Loucy (cell line): ENCODE results near the gene FKBP5.

Experiments
- H2AFZ ChIP-seq: fragments of 200-600 bp; sonication (generic); 2 replicates; pipeline ENCODE4 v1.6.0; 2016; ENCODE audit warnings: antibody characterized with exemption, mild to moderate bottlenecking, low read length, moderate library complexity
- H3F3A ChIP-seq: fragments of 200-600 bp; 2 replicates; pipeline ENCODE4 v1.6.0; 2016; ENCODE audit warnings: antibody characterized with exemption, low read depth, mild to moderate bottlenecking
- H3K27me3 ChIP-seq: fragments of 200-600 bp; sonication (generic); 2 replicates; pipeline ENCODE4 v1.6.1; 2014; ENCODE audit warnings: low read length, mild to moderate bottlenecking; ENCODE audit not compliant: insufficient read depth, poor library complexity, severe bottlenecking
- H3K36me3 ChIP-seq: fragments of 200-600 bp; sonication (generic); 2 replicates; pipeline ENCODE4 v1.6.1; 2016; ENCODE audit warnings: low read length; ENCODE audit not compliant: insufficient read depth
- H3K4me1 ChIP-seq: fragments of 200-600 bp; sonication (generic); 2 replicates; pipeline ENCODE4 v1.5.1; 2014; ENCODE audit warnings: low read length, mild to moderate bottlenecking; ENCODE audit not compliant: insufficient read depth, poor library complexity, severe bottlenecking
- H3K4me2 ChIP-seq: fragments of 200-600 bp; sonication (generic); 2 replicates; pipeline ENCODE4 v1.6.0; 2014; ENCODE audit warnings: antibody characterized with exemption, low read length, low read depth, mild to moderate bottlenecking; ENCODE audit not compliant: poor library complexity, severe bottlenecking
- H3K4me3 ChIP-seq: fragments of 200-600 bp; sonication (generic); 2 replicates; pipeline ENCODE4 v1.5.1; 2014; ENCODE audit warnings: low read length, mild to moderate bottlenecking, mixed read lengths; ENCODE audit not compliant: poor library complexity, severe bottlenecking
- H3K79me2 ChIP-seq: fragments of 200-600 bp; sonication (generic); 2 replicates; pipeline ENCODE4 v1.6.1; 2014; ENCODE audit warnings: low read length; ENCODE audit not compliant: insufficient read depth
- H3K9ac ChIP-seq: fragments of 200-600 bp; sonication (generic); 2 replicates; pipeline ENCODE4 v1.6.0; 2014; ENCODE audit warnings: mild to moderate bottlenecking, low read depth, low read length, moderate library complexity; ENCODE audit not compliant: poor library complexity, severe bottlenecking
- H3K9me2 ChIP-seq: fragments of 200-600 bp; sonication (generic); replicated peaks from 2 replicates; pipeline ENCODE4 v1.6.1; 2016; ENCODE audit warnings: low read depth, low read length, mixed read lengths
- H3K9me3 ChIP-seq: fragments of 200-600 bp; sonication (generic); 2 replicates; pipeline ENCODE4 v1.6.1; 2014; ENCODE audit warnings: mild to moderate bottlenecking, antibody characterized with exemption, low read length, low read depth; ENCODE audit not compliant: insufficient read depth
- H4K20me1 ChIP-seq: fragments of 200-600 bp; sonication (generic); 2 replicates; pipeline ENCODE4 v1.6.0; 2014; ENCODE audit warnings: antibody characterized with exemption, low read length, mild to moderate bottlenecking; ENCODE audit not compliant: insufficient read depth, poor library complexity, severe bottlenecking
- EZH2phosphoT487 ChIP-seq: fragments of 200-600 bp; IDR thresholded peaks from 2 replicates; pipeline ENCODE4 v1.6.1; 2018; ENCODE audit warnings: antibody characterized with exemption, mild to moderate bottlenecking, moderate library complexity, borderline replicate concordance
- TF ChIP-seq, protein P1 (sequence below): fragments of 200-600 bp; sonication (generic); conservative IDR thresholded peaks from 2 replicates; pipeline ENCODE4 v1.5.1; 2014; ENCODE audit warnings: mild to moderate bottlenecking, antibody characterized with exemption, low read length

Gene FKBP5

DNA sequence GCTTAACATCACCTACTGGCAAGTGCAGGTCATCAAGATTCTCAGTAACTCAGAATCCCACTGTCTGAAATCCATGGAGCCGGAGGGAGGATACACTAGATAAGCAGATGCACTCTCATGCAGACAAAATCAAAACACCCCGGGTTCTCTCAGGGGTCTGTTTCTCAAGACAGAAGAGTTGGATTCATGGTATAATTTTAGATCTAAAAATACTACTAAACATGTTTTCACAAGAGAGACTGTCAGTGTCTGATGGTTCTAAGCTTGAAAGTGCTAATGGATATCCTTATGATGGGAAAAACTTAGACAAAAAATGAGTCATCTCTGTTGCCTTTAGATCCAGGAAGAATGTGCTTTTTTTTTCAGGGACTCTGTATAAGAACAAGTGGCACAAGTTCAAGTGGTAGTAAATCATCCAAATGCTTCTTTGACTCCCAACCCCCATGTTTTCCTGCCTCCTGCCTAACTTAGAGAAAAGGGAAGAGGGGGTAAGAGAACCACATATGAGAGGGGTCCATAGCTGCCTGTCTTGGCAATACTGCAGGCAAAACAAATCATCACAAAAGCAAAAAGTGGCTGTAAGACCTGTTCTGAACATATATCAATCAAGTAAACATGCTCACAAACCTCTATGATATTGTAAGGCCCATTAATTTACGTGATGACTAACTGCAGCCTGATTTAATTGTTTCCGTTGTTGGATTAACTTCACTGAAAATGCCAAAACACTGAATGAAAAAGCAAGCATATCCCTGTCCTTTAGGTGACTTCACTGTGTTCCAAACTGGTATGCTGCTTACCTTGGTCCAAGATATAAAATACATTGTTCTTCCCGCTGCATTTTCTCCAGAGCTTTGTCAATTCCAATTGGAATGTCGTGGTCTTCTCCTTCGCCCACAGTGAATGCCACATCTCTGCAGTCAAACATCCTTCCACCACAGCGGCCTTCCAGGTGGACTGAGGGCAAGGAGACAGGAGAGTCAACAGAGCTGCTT is 92.0 kb downstream of the FKBP5 start:
- peaks cover 71% of the 10 kb centered on the region for H3K36me3 ChIP-seq
- H3K79me2 ChIP-seq, result peaks cover 23% of the 10 kb centered on the region
- H3F3A ChIP-seq, result 0 out of 2 replicates have a peak, but pooled peaks cover 2% of the 10 kb centered on the region
- H3K4me1 ChIP-seq, result peaks cover 6% of the 10 kb centered on the region
- no peaks in the 10 kb centered on the region for H3K27me3 ChIP-seq
- TF ChIP-seq, protein P1, sequence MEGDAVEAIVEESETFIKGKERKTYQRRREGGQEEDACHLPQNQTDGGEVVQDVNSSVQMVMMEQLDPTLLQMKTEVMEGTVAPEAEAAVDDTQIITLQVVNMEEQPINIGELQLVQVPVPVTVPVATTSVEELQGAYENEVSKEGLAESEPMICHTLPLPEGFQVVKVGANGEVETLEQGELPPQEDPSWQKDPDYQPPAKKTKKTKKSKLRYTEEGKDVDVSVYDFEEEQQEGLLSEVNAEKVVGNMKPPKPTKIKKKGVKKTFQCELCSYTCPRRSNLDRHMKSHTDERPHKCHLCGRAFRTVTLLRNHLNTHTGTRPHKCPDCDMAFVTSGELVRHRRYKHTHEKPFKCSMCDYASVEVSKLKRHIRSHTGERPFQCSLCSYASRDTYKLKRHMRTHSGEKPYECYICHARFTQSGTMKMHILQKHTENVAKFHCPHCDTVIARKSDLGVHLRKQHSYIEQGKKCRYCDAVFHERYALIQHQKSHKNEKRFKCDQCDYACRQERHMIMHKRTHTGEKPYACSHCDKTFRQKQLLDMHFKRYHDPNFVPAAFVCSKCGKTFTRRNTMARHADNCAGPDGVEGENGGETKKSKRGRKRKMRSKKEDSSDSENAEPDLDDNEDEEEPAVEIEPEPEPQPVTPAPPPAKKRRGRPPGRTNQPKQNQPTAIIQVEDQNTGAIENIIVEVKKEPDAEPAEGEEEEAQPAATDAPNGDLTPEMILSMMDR, result no peak
- TF ChIP-seq EZH2phosphoT487, result no peak
- H3K9me3 ChIP-seq, result no peaks in the 10 kb centered on the region
- H3K9ac ChIP-seq, result no peak overlapping the region
- no peaks in the 10 kb centered on the region for H3K9me2 ChIP-seq
- no peak overlapping the region for H3K4me3 ChIP-seq
- no peak overlapping the region for H2AFZ ChIP-seq
- peaks cover 11% of the 10 kb centered on the region for H4K20me1 ChIP-seq
- no peak overlapping the region for H3K4me2 ChIP-seq

DNA sequence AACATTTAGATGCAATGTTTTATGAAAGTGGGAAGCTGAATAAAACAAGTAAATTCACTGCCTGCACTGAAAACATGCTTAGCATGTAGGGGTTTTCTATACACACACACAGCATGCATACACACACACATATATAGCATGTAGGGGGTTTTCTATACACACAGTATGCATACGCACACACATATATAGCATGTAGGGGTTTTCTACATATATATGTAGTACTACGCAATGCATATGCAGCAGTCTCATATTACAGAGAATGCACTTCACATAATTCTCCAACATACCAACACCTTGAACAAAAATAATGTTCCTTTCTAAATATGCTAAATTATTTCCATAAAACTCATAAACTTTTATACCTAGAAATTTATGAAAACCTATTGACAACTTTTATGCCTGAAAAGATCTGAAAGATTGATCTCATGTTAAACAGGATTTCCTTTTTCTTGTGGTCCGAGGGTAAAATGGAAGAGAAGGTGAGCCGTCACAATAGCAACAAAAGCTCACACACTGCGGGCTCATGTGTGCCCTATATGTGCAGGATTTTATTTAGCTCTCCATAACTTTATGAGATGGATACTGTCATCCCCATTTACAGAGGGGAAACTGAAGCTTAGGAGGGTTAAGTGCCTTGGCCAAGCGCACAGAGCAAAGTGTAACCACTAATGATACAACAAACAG is 94.1 kb downstream of the FKBP5 start:
- Histone ChIP-seq H2AFZ (no peak overlapping the region), H3K4me2 (no peak overlapping the region), H3K4me1 (no peaks in the 10 kb centered on the region), H4K20me1 (no peaks in the 10 kb centered on the region), H3K36me3 (peaks cover 87% of the 10 kb centered on the region), H3F3A (0 out of 2 replicates have a peak, but pooled peaks cover 2% of the 10 kb centered on the region), H3K9me2 (no peaks in the 10 kb centered on the region), H3K4me3 (no peak overlapping the region), H3K9ac (no peak overlapping the region), H3K27me3 (no peaks in the 10 kb centered on the region), H3K79me2 (peaks cover 16% of the 10 kb centered on the region), H3K9me3 (no peaks in the 10 kb centered on the region)
- TF ChIP-seq, protein P1, result no peak
- TF ChIP-seq EZH2phosphoT487, result no peak

DNA sequence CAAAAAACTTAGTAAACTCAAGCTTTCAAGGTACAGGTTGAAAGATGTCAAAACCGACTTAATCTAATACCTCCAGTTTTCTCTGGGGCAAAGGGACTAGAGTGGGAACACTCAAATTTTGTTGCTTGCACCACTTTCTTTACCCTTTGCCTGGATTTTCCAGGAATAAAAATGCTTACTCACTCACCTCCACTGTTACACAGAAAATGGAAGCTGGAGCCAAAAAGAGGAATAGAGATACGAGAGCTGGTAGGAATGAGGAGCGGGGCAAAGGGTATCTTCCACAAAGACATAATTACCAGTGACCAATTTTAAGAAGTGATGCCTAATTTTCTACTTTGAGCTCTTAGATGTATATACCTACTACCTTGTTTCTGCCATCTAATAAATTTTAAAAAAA is 96.5 kb downstream of the FKBP5 start:
- Histone ChIP-seq H3K9me2 (no peaks in the 10 kb centered on the region), H3K4me2 (no peak overlapping the region), H4K20me1 (no peaks in the 10 kb centered on the region), H2AFZ (no peak overlapping the region), H3K4me3 (no peak overlapping the region), H3K27me3 (no peaks in the 10 kb centered on the region), H3K9ac (no peak overlapping the region), H3K4me1 (no peaks in the 10 kb centered on the region), H3K36me3 (peaks cover 94% of the 10 kb centered on the region), H3K9me3 (no peaks in the 10 kb centered on the region), H3F3A (0 out of 2 replicates have a peak, but pooled peaks cover 2% of the 10 kb centered on the region), H3K79me2 (peaks cover 9% of the 10 kb centered on the region)
- TF ChIP-seq EZH2phosphoT487, result no peak
- TF ChIP-seq, protein P1, result no peak
